Activated T-helper 1 cell treated with Interleukin-2 at 50 U/mL for 16 hours (primary cell): ENCODE measurements around the gene RSRC1.
"Not testable (repeated sequence)": the region's sequence is repeated elsewhere in the genome, so short reads cannot be mapped to it uniquely, and the experiment has no call there.

Experiments used
- DNase-seq: peaks from one replicate; pipeline ENCODE4 v3.0.0-alpha.2; 2020; ENCODE audit warnings: low read depth

Gene RSRC1

DNA sequence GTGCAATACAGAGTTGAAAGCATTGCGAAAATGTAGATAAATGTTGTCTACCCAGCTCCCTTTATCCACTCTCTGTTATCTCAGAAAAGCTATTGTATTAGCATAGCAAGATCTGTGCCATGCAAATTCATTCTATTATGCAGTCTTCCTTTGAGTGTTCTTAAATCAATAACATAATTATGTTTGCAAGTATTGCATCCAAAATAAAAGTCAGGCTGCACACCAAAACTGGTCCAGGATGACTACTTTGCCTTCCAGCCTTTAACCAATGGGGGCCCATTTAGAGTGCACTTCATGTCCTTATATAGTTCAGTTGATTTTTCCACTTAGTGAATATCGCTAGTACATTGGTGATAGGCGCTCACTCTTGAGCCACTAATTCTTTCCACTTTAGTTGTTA is 353.7 kb downstream of the RSRC1 start:
- no peak for DNase-seq

DNA sequence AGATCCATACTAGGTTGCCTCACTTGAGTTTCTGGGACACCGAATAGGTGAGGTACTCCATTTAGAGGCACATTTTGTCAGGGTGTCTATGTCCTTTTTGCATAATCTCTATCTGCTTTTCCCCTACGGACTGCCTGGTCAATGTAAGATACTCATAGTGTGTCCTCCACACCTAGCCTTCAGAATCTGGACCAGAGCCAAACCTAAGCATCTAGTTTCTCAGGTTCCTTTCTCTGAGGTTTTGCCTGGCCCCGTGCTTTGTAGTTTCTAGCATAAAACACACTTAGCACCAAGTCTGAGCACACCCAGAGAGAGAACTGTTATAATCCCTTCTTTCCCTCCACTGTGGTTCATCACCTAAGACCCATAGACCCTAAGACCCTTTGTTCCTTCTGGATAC is 355.2 kb downstream of the RSRC1 start:
- no peak for DNase-seq

DNA sequence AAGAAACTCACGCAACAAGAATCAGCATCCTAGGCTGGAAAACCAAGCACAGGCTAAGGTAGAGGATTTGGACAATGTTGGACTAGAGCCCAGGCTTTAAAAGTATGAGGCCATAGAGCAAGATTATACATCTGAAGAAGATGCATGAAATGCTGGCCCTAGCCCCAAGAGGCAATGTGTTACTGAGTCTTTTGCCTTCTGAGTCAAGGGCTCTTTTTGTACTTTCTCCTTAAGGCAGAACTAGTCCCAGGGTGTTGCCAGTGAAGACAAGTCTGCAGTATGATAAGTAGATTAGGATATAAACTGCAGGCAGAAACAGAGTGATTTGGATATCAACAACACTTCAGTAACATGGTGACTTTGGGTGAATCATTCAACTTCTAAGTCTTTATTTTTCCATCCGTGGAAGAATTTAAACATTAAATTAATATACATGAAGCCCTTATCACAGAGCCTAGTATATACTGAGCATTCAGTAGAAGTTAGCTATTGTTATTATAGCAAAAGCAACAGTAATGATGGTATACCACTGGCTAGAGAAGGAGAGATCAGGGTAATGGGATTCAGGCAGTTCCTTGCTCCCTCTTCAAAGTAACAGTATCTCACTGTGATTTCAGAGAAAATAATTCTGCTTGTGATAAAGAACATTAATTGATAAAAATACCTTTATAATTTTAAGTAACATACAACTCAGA is 361.2 kb downstream of the RSRC1 start:
- DNase-seq, result no peak

DNA sequence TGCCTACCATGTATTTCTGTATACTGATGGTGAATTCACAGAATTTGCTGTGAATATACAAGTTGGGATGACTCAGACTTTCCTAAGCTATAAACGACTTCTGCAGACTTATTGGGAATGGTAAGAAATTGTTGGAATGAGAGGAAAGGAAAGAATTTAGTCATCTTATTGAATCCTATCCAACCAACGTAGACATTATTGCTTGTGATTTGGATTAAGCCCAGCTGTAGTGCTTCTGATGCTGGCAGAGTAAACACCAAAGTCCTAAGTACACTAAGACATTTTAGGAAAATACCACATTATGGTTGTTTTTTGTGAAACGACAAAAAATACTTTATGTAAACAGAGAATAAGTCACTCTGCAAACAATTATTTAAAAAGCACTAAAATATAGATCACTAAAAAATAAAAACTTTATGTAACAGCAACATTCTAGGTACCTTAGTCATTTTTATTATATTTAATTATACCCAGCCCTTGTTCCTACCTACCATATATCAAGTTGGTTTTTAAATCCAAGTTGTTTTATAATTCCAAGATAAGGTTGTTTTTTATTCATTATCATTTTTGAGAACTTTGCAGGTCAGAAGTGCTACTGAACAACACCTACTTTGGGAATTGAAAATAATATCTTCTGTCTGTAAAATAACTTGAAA is 361.9 kb downstream of the RSRC1 start:
- no peak for DNase-seq

DNA sequence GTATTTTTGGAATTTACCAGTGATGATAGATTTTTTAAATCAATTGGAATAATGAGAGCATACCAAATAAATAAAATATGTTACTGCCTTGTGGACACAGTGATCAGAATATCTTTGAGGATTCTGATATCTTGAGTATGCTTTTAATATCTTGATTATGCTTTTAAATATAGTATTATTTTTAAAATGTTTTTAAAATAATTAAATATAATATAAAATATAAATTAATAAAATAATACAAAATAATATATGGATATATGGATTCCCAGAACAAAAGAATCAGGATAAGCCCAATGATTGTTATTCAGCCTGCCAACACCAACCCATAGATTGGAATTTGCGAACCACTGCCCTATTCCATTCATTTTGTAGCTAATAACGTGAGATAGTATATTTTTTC is 369.2 kb downstream of the RSRC1 start:
- no peak for DNase-seq

DNA sequence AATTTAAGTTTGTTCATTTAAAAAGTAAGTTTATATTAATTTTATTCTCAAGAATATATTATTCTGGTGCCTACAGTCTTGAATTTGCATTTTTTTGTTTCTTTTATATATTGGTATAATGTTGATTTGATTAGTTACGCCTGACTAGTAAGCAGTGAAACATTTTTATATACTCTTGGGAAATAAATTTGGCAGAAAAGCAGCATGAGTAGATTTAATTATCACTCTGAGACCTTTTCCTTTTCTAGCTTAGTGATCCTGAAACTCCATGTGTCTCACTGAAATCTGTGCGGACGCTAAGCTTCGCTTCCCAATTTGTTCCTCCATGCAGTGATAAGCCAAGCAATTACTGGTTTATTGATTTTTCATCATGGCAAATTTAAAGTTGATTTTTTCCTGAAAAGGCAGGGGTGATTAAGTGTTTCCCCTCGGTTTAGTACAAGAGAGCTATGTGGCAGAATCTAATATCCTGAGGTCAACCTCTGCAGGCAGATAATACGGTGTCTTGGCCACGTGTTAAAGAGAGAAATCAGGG is 373.9 kb downstream of the RSRC1 start:
- no peak for DNase-seq

DNA sequence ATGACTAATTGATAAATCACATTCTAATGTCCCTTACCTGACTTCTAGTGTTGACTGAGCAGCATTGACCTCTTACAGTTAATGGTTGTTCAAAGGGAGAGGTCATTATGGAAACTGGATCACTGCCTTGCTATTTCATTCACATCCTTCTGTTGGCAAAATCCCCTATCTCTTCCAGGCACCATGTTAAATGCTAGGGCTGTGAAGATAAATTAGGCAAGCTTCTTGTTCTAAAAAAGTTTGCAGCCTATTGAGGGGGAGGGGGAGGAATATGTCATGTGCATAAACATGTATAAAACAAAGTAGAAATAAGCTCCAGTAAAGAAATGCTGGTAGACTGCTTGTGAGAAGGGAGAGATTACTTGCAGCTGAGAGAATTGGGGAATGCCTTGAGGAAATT is 376.3 kb downstream of the RSRC1 start:
- no peak for DNase-seq

DNA sequence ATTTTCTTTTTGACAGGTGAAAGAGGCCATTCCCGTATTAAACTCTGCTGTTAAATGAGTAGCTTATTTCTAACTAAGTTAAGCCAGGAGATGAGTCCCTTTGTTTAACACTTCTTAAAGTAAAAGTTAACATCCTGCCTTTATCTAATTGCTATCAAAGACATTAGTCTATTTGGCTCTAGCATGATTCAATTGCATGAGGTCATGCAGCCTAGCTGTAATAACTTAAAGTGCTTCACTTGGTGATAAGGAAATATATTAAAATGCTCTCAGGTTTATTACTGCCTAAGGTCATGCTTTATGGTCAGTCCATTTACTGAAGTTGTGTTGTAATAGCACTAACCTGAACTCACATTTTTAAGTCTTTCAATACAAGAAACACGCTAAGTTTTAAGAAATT is 378.8 kb downstream of the RSRC1 start:
- no peak for DNase-seq

DNA sequence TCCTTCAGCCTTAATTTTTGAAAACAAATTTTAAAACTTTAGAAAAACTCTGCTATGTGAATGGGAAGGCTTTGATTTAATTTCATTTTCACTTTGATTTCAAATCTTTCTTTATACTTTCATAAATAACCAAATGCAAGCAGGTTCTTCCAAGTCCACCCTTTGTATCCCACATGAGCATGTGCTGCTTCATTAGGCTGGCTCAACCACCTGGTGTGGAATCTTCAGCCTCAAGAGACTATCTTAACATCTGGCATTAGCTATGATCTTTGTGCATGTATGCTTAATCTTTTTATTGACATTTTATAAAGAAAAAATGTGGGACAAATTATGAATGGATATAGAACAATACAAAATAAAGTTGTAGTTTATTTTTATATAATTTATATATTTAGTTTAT is 379.3 kb downstream of the RSRC1 start:
- no peak for DNase-seq

DNA sequence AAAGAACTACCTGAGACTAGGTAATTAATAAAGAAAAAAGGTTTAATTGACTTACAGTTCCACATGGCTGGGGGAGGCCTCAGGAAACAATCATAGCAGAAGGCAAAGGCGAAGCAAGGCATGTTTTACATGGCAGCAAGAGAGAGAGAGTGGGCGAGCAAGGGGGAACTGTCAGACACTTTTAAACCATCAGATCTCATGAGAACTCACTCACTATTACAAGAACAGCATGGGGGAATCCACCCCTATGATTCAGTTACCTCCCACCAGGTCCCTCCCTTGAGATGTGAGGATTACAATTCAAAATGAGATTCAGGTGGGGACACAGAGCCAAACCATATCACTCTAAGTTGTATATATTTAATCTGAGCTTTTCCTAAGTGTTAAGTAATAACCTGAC is 382.1 kb downstream of the RSRC1 start:
- DNase-seq, result no peak

DNA sequence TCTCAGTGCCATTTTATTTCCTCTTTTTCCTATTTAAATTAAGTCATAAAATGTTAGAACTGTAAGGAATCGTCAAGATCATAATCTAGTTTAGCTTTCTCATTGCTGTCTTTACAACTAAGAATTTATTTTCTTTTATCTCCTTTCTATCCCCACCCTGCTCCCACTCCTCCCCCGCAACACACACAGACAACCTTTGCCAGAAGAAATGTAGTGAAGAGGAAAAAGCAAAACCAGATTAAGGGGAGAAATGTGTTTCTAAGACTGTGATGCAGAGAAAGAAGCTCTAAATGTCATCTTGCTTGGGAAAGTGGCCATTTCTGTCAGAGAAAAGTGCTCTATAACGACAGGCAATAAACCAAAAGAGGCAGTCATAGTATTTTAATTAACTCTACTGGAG is 382.8 kb downstream of the RSRC1 start:
- DNase-seq, result no peak

DNA sequence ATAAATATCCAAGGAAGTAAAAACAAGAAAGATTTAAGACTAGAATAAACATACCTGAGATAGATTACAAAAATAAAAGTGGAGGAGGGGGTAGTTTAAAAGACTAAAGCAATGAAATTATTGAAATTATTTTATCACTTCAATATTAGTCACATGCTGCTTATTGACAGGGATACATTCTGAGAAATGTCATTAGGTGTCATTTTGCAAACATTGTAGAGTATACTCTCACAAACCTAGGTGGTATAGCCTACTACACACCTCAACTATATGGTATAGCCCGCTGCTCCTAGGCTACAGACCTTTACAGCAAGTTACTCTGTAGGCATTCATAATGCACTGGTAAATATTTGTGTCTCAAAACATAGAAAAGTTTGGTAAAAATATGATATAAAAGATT is 384.0 kb downstream of the RSRC1 start:
- no peak for DNase-seq

DNA sequence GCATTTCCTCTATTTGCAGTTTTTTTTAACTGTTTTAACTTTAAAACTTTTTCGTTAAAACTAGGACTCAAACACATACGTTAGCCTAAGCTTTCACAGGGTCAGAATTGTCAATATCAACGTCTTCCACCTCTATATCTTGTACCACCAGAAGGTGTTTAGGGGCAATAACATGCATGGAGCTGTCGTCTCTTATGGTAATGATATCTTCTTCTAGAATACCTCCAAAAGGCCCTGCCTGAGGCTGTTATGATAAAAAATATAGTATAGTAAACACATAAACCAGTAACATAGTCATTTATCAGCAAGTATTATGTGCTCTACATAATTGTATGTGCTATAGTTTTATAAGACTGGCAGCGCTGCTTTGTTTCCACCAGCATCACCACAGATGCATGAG is 384.8 kb downstream of the RSRC1 start:
- no peak for DNase-seq

DNA sequence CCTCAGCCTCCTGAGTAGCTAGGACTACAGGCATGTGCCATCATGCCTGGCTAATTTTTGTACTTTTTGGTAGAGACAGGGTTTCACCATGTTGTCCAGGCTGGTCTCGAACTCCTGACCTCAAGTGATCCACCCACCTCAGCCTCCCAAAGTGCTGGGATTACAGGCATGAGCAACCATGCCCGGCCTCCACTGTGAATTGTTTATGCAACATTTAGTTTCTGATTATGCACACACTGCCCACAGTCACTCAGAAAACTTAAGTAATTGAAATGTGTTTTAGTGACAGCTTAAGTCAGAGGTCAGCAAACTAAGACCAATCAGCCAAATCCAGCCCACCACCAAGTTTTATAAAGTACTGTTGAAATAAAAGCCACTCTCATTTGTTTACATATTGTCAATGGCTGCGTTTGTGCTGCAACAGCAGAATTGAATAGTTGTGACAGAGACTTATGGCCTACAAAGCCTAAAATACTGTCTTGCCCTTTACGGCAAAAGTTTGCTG is 385.6 kb downstream of the RSRC1 start:
- not testable (repeated sequence) for DNase-seq

DNA sequence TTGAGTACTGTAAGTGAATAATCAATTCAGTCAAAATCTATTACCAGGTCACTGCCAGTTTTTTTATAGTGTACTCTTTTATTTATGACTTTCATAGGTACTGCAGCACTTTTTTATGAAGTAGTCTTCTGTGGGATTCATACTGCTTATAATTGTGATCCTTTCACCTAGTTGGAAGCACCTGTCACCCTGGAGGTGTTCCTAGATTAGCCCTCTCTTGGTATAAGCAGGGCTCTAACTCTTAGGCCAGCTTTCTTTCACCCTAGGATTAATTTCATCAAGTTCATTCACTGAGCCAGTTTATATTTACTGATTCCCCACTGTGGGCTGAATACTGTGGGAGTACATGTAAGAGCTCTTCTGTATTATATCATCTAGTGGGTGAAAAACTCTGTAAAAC is 395.2 kb downstream of the RSRC1 start:
- no peak for DNase-seq

DNA sequence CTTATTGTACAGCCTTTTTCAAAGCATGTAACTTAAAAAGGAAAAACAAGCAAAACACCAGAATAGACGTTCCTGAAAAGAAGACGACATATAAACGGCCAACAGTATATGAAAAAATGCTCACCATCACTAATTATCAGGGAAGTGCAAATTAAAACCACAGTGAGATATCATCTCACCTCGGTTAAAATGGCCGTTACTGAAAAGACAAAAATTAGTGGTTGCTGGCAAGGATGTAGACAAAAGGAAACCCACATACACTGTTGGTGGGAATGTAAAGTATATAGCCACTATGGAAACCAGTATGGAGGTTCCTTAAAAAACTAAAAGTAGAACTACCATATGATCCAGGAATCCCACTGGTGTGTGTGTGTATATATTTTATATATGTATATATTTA is 396.6 kb downstream of the RSRC1 start:
- no peak for DNase-seq

DNA sequence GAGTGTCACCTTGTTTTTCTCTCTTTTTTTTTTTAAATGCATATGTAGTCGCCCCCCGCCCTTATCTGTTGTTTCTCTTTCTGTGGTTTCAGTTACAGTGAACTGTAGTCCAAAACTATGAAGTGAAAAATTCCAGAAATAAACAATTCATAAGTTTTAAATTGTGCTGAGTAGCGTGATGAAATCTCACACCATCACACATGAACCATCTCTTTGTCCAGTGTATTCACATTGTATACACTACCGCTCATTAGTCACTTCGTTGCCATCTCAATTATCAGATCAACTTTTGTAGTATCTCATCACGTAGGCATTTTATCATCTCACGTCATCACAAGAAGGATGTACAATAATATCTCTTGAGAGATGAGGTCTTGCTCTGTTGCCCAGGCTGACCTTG is 398.6 kb downstream of the RSRC1 start:
- no peak for DNase-seq

DNA sequence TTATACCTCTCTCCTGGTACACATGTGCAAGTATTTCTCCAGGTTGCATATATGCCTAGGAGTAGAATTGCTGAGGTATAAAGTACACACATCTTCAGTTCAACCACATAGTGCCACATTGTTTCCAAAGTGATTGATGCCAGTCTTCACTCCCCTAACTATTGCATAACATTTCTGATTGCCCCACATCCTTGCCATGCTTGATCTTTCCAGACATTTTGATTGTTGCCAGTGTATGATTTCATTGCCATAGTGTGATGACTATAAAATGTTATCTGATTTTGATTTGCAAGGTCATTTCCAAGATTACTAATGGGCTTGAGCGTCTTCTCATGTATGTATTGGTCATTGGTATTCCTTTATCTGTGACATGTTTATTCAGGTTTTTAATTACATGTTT is 400.0 kb downstream of the RSRC1 start:
- no peak for DNase-seq

DNA sequence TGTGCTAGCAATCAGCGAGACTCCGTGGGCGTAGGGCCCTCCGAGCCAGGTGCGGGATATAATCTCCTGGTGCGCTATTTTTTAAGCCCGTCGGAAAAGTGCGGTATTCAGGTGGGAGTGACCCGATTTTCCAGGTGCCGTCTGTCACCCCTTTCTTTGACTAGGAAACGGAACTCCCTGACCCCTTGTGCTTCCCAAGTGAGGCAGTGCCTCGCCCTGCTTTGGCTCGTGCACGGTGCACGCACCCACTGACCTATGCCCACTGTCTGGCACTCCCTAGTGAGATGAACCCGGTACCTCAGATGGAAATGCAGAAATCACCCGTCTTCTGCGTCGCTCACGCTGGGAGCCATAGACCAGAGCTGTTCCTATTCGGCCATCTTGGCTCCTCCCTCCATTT is 406.8 kb downstream of the RSRC1 start:
- not testable (repeated sequence) for DNase-seq

DNA sequence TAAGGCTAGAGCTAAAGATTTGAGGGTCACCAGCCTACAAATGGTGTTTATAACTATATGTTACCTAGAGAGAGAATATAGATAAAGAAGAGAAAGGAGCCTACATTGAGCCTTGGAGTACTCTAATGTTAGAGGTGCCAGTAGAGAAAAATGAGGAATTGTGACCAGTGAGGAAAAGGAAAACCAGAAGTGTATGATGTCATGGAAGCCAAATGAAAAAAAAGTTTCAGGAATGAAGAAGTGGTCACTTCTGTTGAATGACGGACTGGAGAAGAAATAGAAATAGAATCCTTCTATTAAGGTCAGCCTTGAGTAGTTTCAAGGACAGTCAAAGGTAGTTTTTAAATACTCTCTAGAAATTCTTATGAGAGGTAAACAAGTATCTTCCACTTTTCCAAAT is 409.9 kb downstream of the RSRC1 start:
- no peak for DNase-seq

DNA sequence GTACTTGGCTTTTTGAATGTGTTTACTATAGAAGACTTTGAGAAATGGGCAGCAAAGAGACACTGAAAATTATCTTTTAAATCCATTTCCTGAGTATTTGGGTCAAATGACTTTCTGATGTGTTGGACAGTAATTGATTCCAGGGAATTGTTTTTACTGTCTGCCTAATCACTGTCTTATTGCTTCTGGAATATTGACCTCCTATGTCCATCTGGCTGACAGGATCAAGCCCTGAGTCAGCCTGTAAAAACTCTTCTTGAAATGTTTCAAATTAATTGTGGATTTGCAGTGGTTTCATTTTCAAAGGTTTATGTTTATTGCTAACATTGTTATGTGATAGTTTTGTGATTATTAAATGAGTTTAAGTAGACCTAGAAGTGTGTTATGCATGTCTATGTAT is 410.5 kb downstream of the RSRC1 start:
- DNase-seq, result no peak

DNA sequence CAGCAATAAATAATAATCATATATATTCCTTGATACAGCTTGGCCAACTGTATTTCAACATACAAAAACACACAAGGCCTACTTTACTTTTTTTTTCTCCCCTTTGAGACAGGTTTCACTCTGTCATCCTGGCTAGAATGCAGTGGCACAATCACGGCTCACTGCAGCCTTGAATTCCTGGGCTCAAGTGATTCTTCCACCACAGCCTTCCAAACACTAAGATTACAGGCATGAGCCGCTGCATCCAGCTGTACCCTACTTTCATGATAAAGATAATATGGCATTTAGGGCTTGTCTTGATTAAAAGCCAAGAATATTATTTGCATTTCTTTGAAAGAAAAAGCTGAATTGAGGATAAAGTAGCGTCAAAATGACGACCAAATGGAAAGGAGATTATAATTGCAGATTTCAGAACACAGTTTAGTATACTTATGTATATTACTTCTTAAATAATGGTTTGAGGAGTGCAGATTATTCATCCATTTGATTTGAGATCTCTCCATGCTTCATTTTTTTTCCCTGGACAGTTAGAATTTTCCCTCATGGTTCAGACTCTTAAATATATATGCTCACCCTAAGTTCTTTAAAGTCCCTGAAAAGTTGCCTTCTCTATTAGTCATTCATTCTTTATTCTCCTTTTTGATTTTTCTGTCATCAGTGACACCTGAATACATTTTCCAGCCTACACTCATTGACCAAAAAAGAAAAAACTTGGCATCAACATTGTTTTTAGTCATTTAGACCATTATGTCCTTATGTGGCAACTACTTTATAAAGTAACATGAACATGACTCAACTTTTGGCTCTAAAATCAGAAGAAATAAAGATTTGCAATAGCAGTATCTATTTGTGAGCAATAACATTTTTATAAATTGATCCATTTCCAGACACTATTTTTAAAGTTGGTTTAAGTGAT is 412.6 kb downstream of the RSRC1 start:
- DNase-seq, result no peak
